NCI-H2081 treated with DMSO at 0.1 percent for 48 hours (cell line): ENCODE results near the gene GFOD1.
"Not testable (repeated sequence)": the region's sequence is repeated elsewhere in the genome, so short reads cannot be mapped to it uniquely, and the experiment has no call there.

Experiments
- DNase-seq: peaks from one replicate; lab custom pipeline; 2025; lab: John Stamatoyannopoulos, UW

The GFOD1 gene

GRCh38 chr6:13463328-13463717 is 24.1 kb downstream of the GFOD1 start:
- no peak for DNase-seq

GRCh38 chr6:13462458-13463327 is 24.7 kb downstream of the GFOD1 start:
- no peak for DNase-seq

GRCh38 chr6:13461805-13462204 is 25.6 kb downstream of the GFOD1 start:
- DNase-seq, result no peak

GRCh38 chr6:13461307-13461706 is 26.1 kb downstream of the GFOD1 start:
- DNase-seq, result no peak

GRCh38 chr6:13460289-13460688 is 27.1 kb downstream of the GFOD1 start:
- DNase-seq, result not testable (repeated sequence)

GRCh38 chr6:13457577-13457976 is 29.8 kb downstream of the GFOD1 start:
- no peak for DNase-seq

GRCh38 chr6:13455552-13455966 is 31.8 kb downstream of the GFOD1 start:
- no peak for DNase-seq

- no peak for DNase-seq
Measured at GRCh38 chr6:13454286-13455221, 32.8 kb downstream of the GFOD1 start.

GRCh38 chr6:13453771-13454251 is 33.6 kb downstream of the GFOD1 start:
- peak; percentile 30 for DNase-seq

- DNase-seq, result no peak
Measured at GRCh38 chr6:13453153-13453552, 34.2 kb downstream of the GFOD1 start.

GRCh38 chr6:13452346-13453117 is 34.9 kb downstream of the GFOD1 start:
- no peak for DNase-seq

GRCh38 chr6:13451181-13451895 is 36.1 kb downstream of the GFOD1 start:
- DNase-seq, result no peak

- no peak for DNase-seq
Measured at GRCh38 chr6:13450628-13451027, 36.8 kb downstream of the GFOD1 start.

- DNase-seq, result no peak
Measured at GRCh38 chr6:13447949-13448724, 39.3 kb downstream of the GFOD1 start.

- no peak for DNase-seq
Measured at GRCh38 chr6:13446381-13446780, 41.0 kb downstream of the GFOD1 start.

GRCh38 chr6:13445744-13446115 is 41.7 kb downstream of the GFOD1 start:
- no peak for DNase-seq

GRCh38 chr6:13445005-13445743 is 42.2 kb downstream of the GFOD1 start:
- peak; percentile 27 for DNase-seq

GRCh38 chr6:13444604-13445003 is 42.8 kb downstream of the GFOD1 start:
- DNase-seq, result no peak

- not testable (repeated sequence) for DNase-seq
Measured at GRCh38 chr6:13443978-13444377, 43.4 kb downstream of the GFOD1 start.

GRCh38 chr6:13441778-13442177 is 45.6 kb downstream of the GFOD1 start:
- DNase-seq, result no peak
